Mucosa of descending colon (tissue), 3 donors: ENCODE results near the gene MYO1E. TPM values are rescaled to one million over a fixed set of nuclear protein-coding genes. Genes with fewer than 3 reads are reported as not detected.
A peak's percentile ranks its signal among the peaks of the same experiment; 100 is the strongest.

Source experiments
- ATAC-seq: fragments of 200-7000 bp; cut with Tn5 transposase; one replicate; pipeline ENCODE4 v1.9.1; 2020; ENCODE audit warnings: mild to moderate bottlenecking, moderate library complexity
- DNase-seq, 3 donors: peaks; one replicate each; pipeline ENCODE4 v3.0.0-alpha.2; 2020
- H3K36me3 ChIP-seq: fragments of 200-600 bp; one replicate; pipeline ENCODE4 v1.8.0; 2021; ENCODE audit warnings: low read depth, mild to moderate bottlenecking
- H3K4me1 ChIP-seq: fragments of 200-600 bp; one replicate; pipeline ENCODE4 v1.8.0; 2021; ENCODE audit warnings: low read depth, mild to moderate bottlenecking
- H3K4me3 ChIP-seq: fragments of 200-600 bp; one replicate; pipeline ENCODE4 v1.8.0; 2021; ENCODE audit warnings: mild to moderate bottlenecking
- H3K9me3 ChIP-seq: fragments of 200-600 bp; one replicate; pipeline ENCODE4 v1.8.0; 2021; ENCODE audit warnings: mild to moderate bottlenecking
- intact Hi-C, 2 donors: fragments of 100-400 bp; cut with DNase I in 1 of 2; cut with micrococcal nuclease in 1 of 2; formaldehyde crosslinking; loops; one replicate each; pipeline versions ENCODE4 v1.11.0 to v1.11.1; 2022; cut with DNase I, micrococcal nuclease
- total RNA-seq, 3 donors: library from RNA; stranded (reverse); fragmentation: NEBNext Ultra II Directional in 2 of 3; extraction: Animal tissue kit (Norgen Biotek cat#: 25700) in 2 of 3; gene quantifications; one replicate each; pipeline versions ENCODE4 v1.2.1 to v1.2.4, GENCODE V29; 2021 to 2023
- TF ChIP-seq, protein P1 (sequence below): fragments of 200-600 bp; IDR thresholded peaks from one replicate; pipeline ENCODE4 v1.8.0; 2022; ENCODE audit warnings: antibody characterized with exemption, mild to moderate bottlenecking
- donor health status: DM: no; HTN: no; CAD: no; lungs with moderate emphysema.
- donor health status: DM: no; HTN: no; CAD: no.
- donor health status: DM: no; HTN: yes; CAD: no.

MYO1E gene
- total RNA-seq, 3 donors from 2014 or later = 189 to 325 (median 283) TPM

DNA sequence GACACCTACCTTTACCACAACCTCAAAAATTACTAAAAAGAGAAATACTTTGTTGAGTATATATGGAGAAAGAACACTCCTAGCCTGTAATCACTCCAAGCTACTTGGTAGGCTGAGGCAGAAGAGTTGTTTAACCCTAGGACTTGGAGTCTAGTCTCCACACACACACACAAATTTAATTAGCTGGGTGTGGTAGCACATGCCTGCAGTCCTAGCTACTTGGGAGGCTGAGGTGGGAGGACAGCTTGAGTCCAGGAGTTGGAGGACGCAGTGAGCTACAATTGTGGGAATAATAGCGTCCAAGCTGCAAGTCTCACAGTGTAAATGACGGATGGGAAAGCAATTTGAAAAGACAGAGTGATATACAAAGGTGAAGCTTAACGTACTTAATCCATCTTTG lies 115.5 kb downstream of the MYO1E start:
- H3K9me3 ChIP-seq = no peaks in the 10 kb centered on the region
- intact Hi-C loops = no loop called here
- no peak for ATAC-seq
- no peak for DNase-seq
- TF ChIP-seq, protein P1, sequence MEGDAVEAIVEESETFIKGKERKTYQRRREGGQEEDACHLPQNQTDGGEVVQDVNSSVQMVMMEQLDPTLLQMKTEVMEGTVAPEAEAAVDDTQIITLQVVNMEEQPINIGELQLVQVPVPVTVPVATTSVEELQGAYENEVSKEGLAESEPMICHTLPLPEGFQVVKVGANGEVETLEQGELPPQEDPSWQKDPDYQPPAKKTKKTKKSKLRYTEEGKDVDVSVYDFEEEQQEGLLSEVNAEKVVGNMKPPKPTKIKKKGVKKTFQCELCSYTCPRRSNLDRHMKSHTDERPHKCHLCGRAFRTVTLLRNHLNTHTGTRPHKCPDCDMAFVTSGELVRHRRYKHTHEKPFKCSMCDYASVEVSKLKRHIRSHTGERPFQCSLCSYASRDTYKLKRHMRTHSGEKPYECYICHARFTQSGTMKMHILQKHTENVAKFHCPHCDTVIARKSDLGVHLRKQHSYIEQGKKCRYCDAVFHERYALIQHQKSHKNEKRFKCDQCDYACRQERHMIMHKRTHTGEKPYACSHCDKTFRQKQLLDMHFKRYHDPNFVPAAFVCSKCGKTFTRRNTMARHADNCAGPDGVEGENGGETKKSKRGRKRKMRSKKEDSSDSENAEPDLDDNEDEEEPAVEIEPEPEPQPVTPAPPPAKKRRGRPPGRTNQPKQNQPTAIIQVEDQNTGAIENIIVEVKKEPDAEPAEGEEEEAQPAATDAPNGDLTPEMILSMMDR = no peak
- H3K4me3 ChIP-seq = no peak overlapping the region
- H3K36me3 ChIP-seq = no peaks in the 10 kb centered on the region
- H3K4me1 ChIP-seq = peaks cover 39% of the 10 kb centered on the region

DNA sequence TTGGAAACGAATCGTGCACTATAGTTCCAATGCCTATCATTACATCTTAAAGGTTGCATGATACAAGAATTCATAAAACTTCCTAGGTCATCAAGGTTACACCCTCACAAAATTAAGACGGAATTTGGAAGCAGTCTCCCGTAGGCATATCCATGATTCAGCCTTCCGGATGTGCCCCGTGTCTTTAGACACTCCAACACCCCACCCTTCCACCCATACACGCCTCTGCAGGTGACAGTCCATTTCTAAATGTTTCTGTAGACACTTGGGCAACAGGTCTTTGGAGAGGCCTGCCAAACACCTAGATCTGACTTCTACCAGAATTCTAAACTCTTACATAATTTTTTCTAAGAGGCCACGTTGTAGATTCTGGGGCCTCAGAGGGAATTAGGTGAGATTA lies 116.2 kb downstream of the MYO1E start:
- intact Hi-C loops = no loop called here
- no peaks in the 10 kb centered on the region for H3K36me3 ChIP-seq
- H3K9me3 ChIP-seq = no peaks in the 10 kb centered on the region
- DNase-seq (peak in 1 of 3 donors; percentile 48), ATAC-seq (peak; percentile 73)
- no peak overlapping the region for H3K4me3 ChIP-seq
- TF ChIP-seq, protein P1 = no peak
- H3K4me1 ChIP-seq = peaks cover 39% of the 10 kb centered on the region

DNA sequence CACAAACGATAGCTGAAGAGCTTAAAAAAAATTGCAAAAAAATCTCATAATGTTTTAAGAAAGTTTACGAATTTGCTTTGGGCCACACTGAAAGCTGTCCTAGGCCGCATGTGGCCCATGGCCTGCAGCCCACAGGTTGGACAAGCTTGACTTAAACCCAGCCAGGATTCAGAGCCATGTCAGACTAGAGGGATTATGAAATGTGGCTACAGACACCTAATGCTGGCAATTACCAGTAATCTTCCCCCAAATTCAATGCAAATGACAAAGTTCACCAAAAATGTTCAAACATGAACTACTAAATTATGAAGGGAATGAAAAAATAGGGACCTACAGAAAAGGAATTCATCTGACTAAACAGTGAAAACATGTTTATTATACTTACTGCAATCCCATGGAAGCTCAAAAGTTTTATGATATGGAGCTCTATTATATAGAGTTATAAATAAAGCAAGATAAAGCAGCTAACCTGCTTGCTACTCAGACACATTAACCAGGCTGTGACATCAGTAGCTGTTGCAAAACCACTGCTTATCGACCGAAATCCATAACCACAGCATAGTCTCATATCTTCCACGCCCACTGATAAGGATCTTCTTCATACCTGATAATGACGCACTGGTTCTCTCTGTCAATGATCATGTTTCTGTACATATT lies 116.9 kb downstream of the MYO1E start:
- Histone ChIP-seq H3K4me3 (no peak overlapping the region), H3K4me1 (peaks cover 38% of the 10 kb centered on the region), H3K36me3 (no peaks in the 10 kb centered on the region), H3K9me3 (no peaks in the 10 kb centered on the region)
- intact Hi-C loops = no loop called here
- TF ChIP-seq, protein P1 = no peak
- ATAC-seq (peak; percentile 91), DNase-seq (peak in 1 of 3 donors; percentile 87)

DNA sequence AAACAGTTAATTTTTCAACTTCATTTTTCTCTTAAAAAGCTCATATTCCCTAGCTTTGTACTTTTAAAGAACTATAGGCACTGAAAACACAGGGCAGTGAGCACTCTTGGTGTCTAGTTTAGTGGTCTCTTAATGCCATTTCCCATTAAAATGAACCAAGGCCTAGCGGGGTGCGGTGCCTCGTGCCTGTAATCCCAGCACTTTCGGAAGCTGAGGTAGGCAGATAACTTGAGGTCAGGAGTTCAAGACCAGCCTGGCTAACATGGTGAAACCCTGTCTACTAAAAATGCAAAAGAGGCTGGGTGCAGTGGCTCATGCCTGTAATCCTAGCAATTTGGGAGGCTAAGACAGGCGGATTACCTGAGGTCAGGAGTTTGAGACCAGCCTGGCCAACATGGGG lies 120.5 kb downstream of the MYO1E start:
- TF ChIP-seq, protein P1 = no peak
- Histone ChIP-seq H3K4me1 (peaks cover 23% of the 10 kb centered on the region), H3K4me3 (no peak overlapping the region), H3K9me3 (no peaks in the 10 kb centered on the region), H3K36me3 (no peaks in the 10 kb centered on the region)
- ATAC-seq (no peak), DNase-seq (no peak)
- intact Hi-C loops = no loop called here

DNA sequence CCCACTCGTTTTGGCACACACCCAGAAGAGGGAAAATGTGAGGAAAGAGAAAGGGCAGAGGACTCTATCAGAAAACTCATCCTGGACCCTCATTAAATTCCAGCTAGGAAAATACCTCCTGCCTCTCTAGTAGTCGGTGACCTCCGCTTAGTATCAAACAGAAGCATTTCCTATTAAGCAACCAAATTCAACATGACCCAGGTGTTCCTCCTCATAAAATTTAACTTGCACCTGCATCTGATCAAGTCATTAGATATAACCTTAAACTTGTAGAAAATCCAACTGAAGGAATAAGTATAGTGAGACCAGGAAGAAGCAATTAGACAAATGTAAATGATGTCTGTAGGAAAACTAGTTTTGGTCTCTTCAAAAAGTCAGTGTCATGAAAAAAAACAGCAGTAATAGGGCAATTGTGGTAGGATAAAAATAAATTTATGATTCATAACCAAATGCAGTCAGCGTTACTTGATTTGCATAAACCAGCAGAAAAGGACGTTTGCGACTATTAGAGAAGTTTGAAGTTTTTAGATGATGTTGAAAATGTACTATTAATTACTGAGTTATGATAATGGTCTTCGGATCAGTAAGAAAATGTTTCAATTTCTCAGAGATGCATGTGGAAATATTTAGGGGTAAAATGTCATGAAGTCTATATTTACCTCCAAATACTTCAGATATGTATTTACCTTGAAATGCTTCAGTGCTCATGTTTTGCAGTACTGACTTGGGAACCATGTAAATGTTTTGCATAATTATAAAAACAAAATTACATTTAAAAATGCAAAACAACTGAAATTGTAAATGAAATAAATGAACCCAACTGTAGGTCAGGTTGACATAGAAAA lies 121.4 kb downstream of the MYO1E start:
- ATAC-seq = peak; percentile 13
- intact Hi-C loops = no loop called here
- Histone ChIP-seq H3K36me3 (no peaks in the 10 kb centered on the region), H3K4me1 (peaks cover 16% of the 10 kb centered on the region), H3K9me3 (no peaks in the 10 kb centered on the region), H3K4me3 (no peak overlapping the region)
- DNase-seq = no peak
- TF ChIP-seq, protein P1 = no peak
